ENCODE data around the gene TAOK1. TPM values are rescaled to one million over a fixed set of nuclear protein-coding genes. Genes with fewer than 3 reads are reported as not detected.

TAOK1 gene
- total and polyA plus RNA-seq, 2 of the 13 experiments (the other 11 are each of a cell fraction or from before 2014, with no cell fraction given): 14.1 to 23.0 TPM

- TF ChIP-seq GMEB1 (CRISPR knock-in tag; IDR thresholded peaks at IDR 0.05; ENCODE audit: borderline replicate concordance): peak; percentile 56; the same call in 1 of the 2 replicates
- TF ChIP-seq ZNF784 (CRISPR knock-in tag; IDR thresholded peaks at IDR 0.05; ENCODE audit: borderline replicate concordance): no peak
- TF ChIP-seq KDM2A (CRISPR knock-in tag; IDR thresholded peaks at IDR 0.05; ENCODE audit: borderline replicate concordance, low read depth): peak; percentile 75; the same call in 1 of the 2 replicates
- peak; percentile 22; the same call in 1 of the 2 replicates for TF ChIP-seq ZNF331 (CRISPR knock-in tag; IDR thresholded peaks at IDR 0.05)
- TF ChIP-seq, protein P1, sequence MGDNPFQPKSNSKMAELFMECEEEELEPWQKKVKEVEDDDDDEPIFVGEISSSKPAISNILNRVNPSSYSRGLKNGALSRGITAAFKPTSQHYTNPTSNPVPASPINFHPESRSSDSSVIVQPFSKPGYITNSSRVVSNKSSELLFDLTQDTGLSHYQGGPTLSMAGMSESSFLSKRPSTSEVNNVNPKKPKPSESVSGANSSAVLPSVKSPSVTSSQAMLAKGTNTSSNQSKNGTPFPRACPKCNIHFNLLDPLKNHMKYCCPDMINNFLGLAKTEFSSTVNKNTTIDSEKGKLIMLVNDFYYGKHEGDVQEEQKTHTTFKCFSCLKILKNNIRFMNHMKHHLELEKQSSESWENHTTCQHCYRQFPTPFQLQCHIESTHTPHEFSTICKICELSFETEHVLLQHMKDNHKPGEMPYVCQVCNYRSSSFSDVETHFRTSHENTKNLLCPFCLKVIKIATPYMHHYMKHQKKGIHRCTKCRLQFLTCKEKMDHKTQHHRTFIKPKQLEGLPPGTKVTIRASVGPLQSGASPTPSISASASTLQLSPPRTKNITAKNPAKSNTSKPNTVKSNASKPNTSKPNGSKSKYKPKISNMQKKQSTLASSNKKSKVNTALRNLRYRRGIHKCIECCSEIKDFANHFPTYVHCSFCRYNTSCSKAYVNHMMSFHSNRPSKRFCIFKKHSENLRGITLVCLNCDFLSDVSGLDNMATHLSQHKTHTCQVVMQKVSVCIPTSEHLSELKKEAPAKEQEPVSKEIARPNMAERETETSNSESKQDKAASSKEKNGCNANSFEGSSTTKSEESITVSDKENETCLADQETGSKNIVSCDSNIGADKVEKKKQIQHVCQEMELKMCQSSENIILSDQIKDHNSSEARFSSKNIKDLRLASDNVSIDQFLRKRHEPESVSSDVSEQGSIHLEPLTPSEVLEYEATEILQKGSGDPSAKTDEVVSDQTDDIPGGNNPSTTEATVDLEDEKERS (CRISPR knock-in tag; IDR thresholded peaks at IDR 0.05): no peak
- TF ChIP-seq, protein P2, sequence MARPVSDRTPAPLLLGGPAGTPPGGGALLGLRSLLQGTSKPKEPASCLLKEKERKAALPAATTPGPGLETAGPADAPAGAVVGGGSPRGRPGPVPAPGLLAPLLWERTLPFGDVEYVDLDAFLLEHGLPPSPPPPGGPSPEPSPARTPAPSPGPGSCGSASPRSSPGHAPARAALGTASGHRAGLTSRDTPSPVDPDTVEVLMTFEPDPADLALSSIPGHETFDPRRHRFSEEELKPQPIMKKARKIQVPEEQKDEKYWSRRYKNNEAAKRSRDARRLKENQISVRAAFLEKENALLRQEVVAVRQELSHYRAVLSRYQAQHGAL (CRISPR knock-in tag; IDR thresholded peaks at IDR 0.05; ENCODE audit: not compliant biosample characterization): no peak
- no peak for TF ChIP-seq ZNF317 (CRISPR knock-in tag; IDR thresholded peaks at IDR 0.05)
- TF ChIP-seq, protein P3, sequence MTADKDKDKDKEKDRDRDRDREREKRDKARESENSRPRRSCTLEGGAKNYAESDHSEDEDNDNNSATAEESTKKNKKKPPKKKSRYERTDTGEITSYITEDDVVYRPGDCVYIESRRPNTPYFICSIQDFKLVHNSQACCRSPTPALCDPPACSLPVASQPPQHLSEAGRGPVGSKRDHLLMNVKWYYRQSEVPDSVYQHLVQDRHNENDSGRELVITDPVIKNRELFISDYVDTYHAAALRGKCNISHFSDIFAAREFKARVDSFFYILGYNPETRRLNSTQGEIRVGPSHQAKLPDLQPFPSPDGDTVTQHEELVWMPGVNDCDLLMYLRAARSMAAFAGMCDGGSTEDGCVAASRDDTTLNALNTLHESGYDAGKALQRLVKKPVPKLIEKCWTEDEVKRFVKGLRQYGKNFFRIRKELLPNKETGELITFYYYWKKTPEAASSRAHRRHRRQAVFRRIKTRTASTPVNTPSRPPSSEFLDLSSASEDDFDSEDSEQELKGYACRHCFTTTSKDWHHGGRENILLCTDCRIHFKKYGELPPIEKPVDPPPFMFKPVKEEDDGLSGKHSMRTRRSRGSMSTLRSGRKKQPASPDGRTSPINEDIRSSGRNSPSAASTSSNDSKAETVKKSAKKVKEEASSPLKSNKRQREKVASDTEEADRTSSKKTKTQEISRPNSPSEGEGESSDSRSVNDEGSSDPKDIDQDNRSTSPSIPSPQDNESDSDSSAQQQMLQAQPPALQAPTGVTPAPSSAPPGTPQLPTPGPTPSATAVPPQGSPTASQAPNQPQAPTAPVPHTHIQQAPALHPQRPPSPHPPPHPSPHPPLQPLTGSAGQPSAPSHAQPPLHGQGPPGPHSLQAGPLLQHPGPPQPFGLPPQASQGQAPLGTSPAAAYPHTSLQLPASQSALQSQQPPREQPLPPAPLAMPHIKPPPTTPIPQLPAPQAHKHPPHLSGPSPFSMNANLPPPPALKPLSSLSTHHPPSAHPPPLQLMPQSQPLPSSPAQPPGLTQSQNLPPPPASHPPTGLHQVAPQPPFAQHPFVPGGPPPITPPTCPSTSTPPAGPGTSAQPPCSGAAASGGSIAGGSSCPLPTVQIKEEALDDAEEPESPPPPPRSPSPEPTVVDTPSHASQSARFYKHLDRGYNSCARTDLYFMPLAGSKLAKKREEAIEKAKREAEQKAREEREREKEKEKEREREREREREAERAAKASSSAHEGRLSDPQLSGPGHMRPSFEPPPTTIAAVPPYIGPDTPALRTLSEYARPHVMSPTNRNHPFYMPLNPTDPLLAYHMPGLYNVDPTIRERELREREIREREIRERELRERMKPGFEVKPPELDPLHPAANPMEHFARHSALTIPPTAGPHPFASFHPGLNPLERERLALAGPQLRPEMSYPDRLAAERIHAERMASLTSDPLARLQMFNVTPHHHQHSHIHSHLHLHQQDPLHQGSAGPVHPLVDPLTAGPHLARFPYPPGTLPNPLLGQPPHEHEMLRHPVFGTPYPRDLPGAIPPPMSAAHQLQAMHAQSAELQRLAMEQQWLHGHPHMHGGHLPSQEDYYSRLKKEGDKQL (CRISPR knock-in tag; IDR thresholded peaks at IDR 0.05; ENCODE audit: low read depth): no peak
- no peak for TF ChIP-seq ZNF562 (CRISPR knock-in tag; IDR thresholded peaks at IDR 0.05; ENCODE audit: borderline replicate concordance)
- no peak for TF ChIP-seq ZNF441 (CRISPR knock-in tag; IDR thresholded peaks at IDR 0.05; ENCODE audit: borderline replicate concordance)
- no peak for TF ChIP-seq TP53 (CRISPR knock-in tag; conservative IDR thresholded peaks at IDR 0.05)
- TF ChIP-seq, protein P4, sequence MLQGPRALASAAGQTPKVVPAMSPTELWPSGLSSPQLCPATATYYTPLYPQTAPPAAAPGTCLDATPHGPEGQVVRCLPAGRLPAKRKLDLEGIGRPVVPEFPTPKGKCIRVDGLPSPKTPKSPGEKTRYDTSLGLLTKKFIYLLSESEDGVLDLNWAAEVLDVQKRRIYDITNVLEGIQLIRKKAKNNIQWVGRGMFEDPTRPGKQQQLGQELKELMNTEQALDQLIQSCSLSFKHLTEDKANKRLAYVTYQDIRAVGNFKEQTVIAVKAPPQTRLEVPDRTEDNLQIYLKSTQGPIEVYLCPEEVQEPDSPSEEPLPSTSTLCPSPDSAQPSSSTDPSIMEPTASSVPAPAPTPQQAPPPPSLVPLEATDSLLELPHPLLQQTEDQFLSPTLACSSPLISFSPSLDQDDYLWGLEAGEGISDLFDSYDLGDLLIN (CRISPR knock-in tag; IDR thresholded peaks at IDR 0.05; ENCODE audit: borderline replicate concordance): no peak
Observed at GRCh38 chr17:29568331-29569244, 178.4 kb downstream of the TAOK1 start, which contains the start of gene TP53I13 (continued).

Measured in HepG2 (cell line).